HepG2 (cell line): ENCODE measurements around the gene UNC13D. TPM values are rescaled to one million over a fixed set of nuclear protein-coding genes. Genes with fewer than 3 reads are reported as not detected.

ENCODE experiments used
- ARNTL ChIP-seq: sonication (generic); formaldehyde crosslinking; IDR thresholded peaks from 2 replicates; pipeline ENCODE4 v1.4.0; 2020; ENCODE audit warnings: mild to moderate bottlenecking, missing genetic modification reagents
- FOXK2 ChIP-seq: fragments of 450-650 bp; IDR thresholded peaks from 2 replicates; pipeline ENCODE4 v1.6.1; 2016
- HNF4A ChIP-seq: sonication (generic); formaldehyde crosslinking; IDR thresholded peaks from 2 replicates; pipeline ENCODE4 v1.4.0; 2020; ENCODE audit warnings: missing genetic modification reagents
- IKZF1 ChIP-seq: fragments of 450-650 bp; IDR thresholded peaks from 2 replicates; pipeline ENCODE4 v1.7.1; 2016
- JUND ChIP-seq: sonication (generic); formaldehyde crosslinking; IDR thresholded peaks from 2 replicates; pipeline ENCODE4 v1.8.0; 2022; ENCODE audit warnings: mild to moderate bottlenecking, missing genetic modification reagents
- KDM3A ChIP-seq: IDR thresholded peaks from 2 replicates; pipeline ENCODE4 v1.6.1; 2018; ENCODE audit warnings: low read depth, missing compliant biosample characterization
- MEIS2 ChIP-seq: sonication (generic); formaldehyde crosslinking; IDR thresholded peaks from 2 replicates; pipeline ENCODE4 v1.9.0; 2021; ENCODE audit warnings: mild to moderate bottlenecking, missing genetic modification reagents
- MTA1 ChIP-seq: sonication (generic); formaldehyde crosslinking; IDR thresholded peaks from 2 replicates; pipeline ENCODE4 v1.4.0; 2020; ENCODE audit warnings: missing genetic modification reagents, mild to moderate bottlenecking, borderline replicate concordance
- NR2F2 ChIP-seq: IDR thresholded peaks from 2 replicates; pipeline ENCODE4 v1.6.1; 2012; ENCODE audit warnings: low read depth, inconsistent platforms, borderline replicate concordance
- SIX4 ChIP-seq: sonication (generic); formaldehyde crosslinking; IDR thresholded peaks from 2 replicates; pipeline ENCODE4 v1.4.0; 2020; ENCODE audit warnings: missing genetic modification reagents
- SMARCC2 ChIP-seq: fragments of 450-650 bp; IDR thresholded peaks from 2 replicates; pipeline ENCODE4 v1.6.1; 2017; ENCODE audit warnings: antibody characterized with exemption, mild to moderate bottlenecking
- SP5 ChIP-seq: IDR thresholded peaks from 2 replicates; pipeline ENCODE4 v1.6.1; 2016; ENCODE audit warnings: low read depth, borderline replicate concordance
- TAF15 ChIP-seq: fragments of 200-400 bp; formaldehyde crosslinking; IDR thresholded peaks from one replicate; pipeline ENCODE4 v1.6.1; 2018; ENCODE audit warnings: mild to moderate bottlenecking, low read depth, low read length; ENCODE audit not compliant: poor library complexity, severe bottlenecking
- TARDBP ChIP-seq: sonication (generic); formaldehyde crosslinking; IDR thresholded peaks from 2 replicates; pipeline ENCODE4 v1.8.0; 2022; ENCODE audit warnings: mild to moderate bottlenecking, missing genetic modification reagents
- TBP ChIP-seq: sonication (generic); formaldehyde crosslinking; IDR thresholded peaks from 2 replicates; pipeline ENCODE4 v1.5.0; 2020; ENCODE audit warnings: missing genetic modification reagents
- ZBTB3 ChIP-seq: sonication (generic); formaldehyde crosslinking; IDR thresholded peaks from 2 replicates; pipeline ENCODE4 v1.4.0; 2020; ENCODE audit warnings: low read depth, mild to moderate bottlenecking, moderate library complexity, missing genetic modification reagents, borderline replicate concordance
- ZBTB7B ChIP-seq: sonication (generic); formaldehyde crosslinking; IDR thresholded peaks from 2 replicates; pipeline ENCODE4 v1.4.0; 2020; ENCODE audit warnings: missing genetic modification reagents
- ZNF12 ChIP-seq: sonication (generic); formaldehyde crosslinking; IDR thresholded peaks from 2 replicates; pipeline ENCODE4 v1.5.0; 2020; ENCODE audit warnings: missing genetic modification reagents
- ZNF333 ChIP-seq: sonication (generic); formaldehyde crosslinking; IDR thresholded peaks from 2 replicates; pipeline ENCODE4 v1.4.0; 2020; ENCODE audit warnings: mild to moderate bottlenecking, missing genetic modification reagents, borderline replicate concordance
- ZNF430 ChIP-seq: sonication (generic); formaldehyde crosslinking; IDR thresholded peaks from 2 replicates; pipeline ENCODE4 v1.9.0; 2021; ENCODE audit warnings: mild to moderate bottlenecking, missing genetic modification reagents
- ZNF501 ChIP-seq: sonication (generic); formaldehyde crosslinking; IDR thresholded peaks from 2 replicates; pipeline ENCODE4 v1.5.1; 2020; ENCODE audit warnings: mild to moderate bottlenecking, moderate library complexity, missing genetic modification reagents
- ZNF558 ChIP-seq: sonication (generic); formaldehyde crosslinking; IDR thresholded peaks from 2 replicates; pipeline ENCODE4 v1.9.0; 2022; ENCODE audit warnings: mild to moderate bottlenecking, missing genetic modification reagents, borderline replicate concordance
- ZNF614 ChIP-seq: IDR thresholded peaks from 2 replicates; pipeline ENCODE4 v1.6.1; 2018; ENCODE audit warnings: missing biosample characterization, missing genetic modification reagents, inconsistent platforms, borderline replicate concordance
- ZNF724P ChIP-seq: sonication (generic); formaldehyde crosslinking; IDR thresholded peaks from 2 replicates; pipeline ENCODE4 v1.8.0; 2022; ENCODE audit warnings: missing genetic modification reagents, borderline replicate concordance
- ZNF766 ChIP-seq: sonication (generic); formaldehyde crosslinking; IDR thresholded peaks from 2 replicates; pipeline ENCODE4 v1.5.0; 2020; ENCODE audit warnings: missing genetic modification reagents, borderline replicate concordance
- ZNF878 ChIP-seq: sonication (generic); formaldehyde crosslinking; IDR thresholded peaks from 2 replicates; pipeline ENCODE4 v1.8.1; 2023; ENCODE audit warnings: mild to moderate bottlenecking, missing genetic modification reagents, moderate library complexity
- ZNF891 ChIP-seq: sonication (generic); formaldehyde crosslinking; IDR thresholded peaks from 2 replicates; pipeline ENCODE4 v1.5.0; 2020; ENCODE audit warnings: mild to moderate bottlenecking, missing genetic modification reagents
- polyA plus RNA-seq, 8 experiments: library from polyadenylated mRNA; depleted of rRNA in 3 of 8; stranded (reverse) in 7 of 8; unstranded in 1 of 8; fragments of >200 nt; fragmentation: Illumina TruSeq in 4 of 8; extraction: Trizol in 4 of 8; gene quantifications; 2 replicates each; pipeline versions ENCODE4 v1.2.1 to v1.2.3, GENCODE V29; 2011 to 2016; ENCODE audit warnings: low read depth in 4 of 8, missing spikeins in 1 of 8, mixed read lengths in 1 of 8; ENCODE audit not compliant: insufficient read depth in 1 of 8
- total RNA-seq, 5 experiments: library from RNA; depleted of rRNA; stranded (reverse); fragments of >200 nt; fragmentation: Illumina TruSeq; extraction: Trizol; gene quantifications; 2 replicates each; pipeline ENCODE4 v1.2.3, GENCODE V29; 2016; ENCODE audit warnings: low read depth in 1 of 5
- TF ChIP-seq, protein P1 (sequence below): sonication (generic); formaldehyde crosslinking; IDR thresholded peaks from 2 replicates; pipeline ENCODE4 v1.5.1; 2020; ENCODE audit warnings: mild to moderate bottlenecking, missing genetic modification reagents, moderate library complexity
- TF ChIP-seq, protein P2 (sequence below): sonication (generic); formaldehyde crosslinking; IDR thresholded peaks from 2 replicates; pipeline ENCODE4 v1.5.1; 2020; ENCODE audit warnings: missing genetic modification reagents, mild to moderate bottlenecking, borderline replicate concordance
- TF ChIP-seq, protein P3 (sequence below): sonication (generic); formaldehyde crosslinking; IDR thresholded peaks from 2 replicates; pipeline ENCODE4 v1.4.0; 2020; ENCODE audit warnings: missing genetic modification reagents
- TF ChIP-seq, protein P4 (sequence below): sonication (generic); formaldehyde crosslinking; IDR thresholded peaks from 2 replicates; pipeline ENCODE4 v1.8.1; 2023; ENCODE audit warnings: missing genetic modification reagents, mild to moderate bottlenecking, borderline replicate concordance

UNC13D gene
- total and polyA plus RNA-seq, 2 of the 13 experiments (the other 11 are each of a cell fraction or from before 2014, with no cell fraction given), result 29.7 to 42.7 TPM

DNA sequence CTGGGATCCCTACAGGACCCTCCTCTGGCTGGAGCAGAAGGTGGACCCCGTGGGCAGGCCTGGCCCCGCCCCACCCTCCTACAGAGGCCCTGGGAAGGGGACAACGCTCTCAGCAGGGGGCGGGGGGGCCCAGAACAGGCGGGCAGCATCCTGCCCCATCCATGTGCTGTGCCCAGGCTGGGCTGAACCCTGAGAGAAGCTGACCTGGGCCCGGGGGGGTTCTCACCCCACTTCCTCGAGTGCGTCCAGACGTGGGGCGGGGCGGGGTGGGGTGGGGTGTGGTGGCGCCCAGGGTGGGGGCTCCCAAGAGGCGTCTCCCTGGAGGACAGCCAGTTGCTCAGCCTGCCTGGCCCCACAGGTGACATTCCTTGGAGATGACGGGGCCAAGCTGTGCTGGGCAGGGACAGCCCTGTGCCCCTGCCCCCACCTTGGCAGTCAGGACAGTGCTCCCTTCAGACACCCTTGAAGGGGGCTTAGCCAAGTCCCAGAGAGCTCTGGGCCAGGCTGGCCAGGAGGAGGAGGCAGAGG lies 390 bp upstream of the UNC13D start (continued):
- TF ChIP-seq, protein P1, sequence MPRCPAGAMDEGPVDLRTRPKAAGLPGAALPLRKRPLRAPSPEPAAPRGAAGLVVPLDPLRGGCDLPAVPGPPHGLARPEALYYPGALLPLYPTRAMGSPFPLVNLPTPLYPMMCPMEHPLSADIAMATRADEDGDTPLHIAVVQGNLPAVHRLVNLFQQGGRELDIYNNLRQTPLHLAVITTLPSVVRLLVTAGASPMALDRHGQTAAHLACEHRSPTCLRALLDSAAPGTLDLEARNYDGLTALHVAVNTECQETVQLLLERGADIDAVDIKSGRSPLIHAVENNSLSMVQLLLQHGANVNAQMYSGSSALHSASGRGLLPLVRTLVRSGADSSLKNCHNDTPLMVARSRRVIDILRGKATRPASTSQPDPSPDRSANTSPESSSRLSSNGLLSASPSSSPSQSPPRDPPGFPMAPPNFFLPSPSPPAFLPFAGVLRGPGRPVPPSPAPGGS (CRISPR knock-in tag), result no peak
- TF ChIP-seq ZNF891 (no peak), TARDBP (CRISPR knock-in tag) (peak; percentile 59; the same call in 1 of the 2 replicates), SMARCC2 (no peak), ZNF333 (no peak), MTA1 (CRISPR knock-in tag) (no peak; the same call in 1 of the 2 replicates), ZNF12 (CRISPR knock-in tag) (peak; percentile 36; the same call in 1 of the 2 replicates), ZBTB3 (CRISPR knock-in tag) (0 out of 2 replicates have a peak, but pooled peaks have one; percentile 46), FOXK2 (no peak), ZNF614 (CRISPR knock-in tag) (no peak), ZNF558 (no peak), ZNF430 (0 out of 2 replicates have a peak, but pooled peaks have one; percentile 28), HNF4A (CRISPR knock-in tag) (no peak), ZNF878 (CRISPR knock-in tag) (no peak), ZNF501 (CRISPR knock-in tag) (no peak), NR2F2 (no peak), ARNTL (CRISPR knock-in tag) (0 out of 2 replicates have a peak, but pooled peaks have one; percentile 20), MEIS2 (CRISPR knock-in tag) (0 out of 2 replicates have a peak, but pooled peaks have one; percentile 15), ZNF766 (CRISPR knock-in tag) (no peak), TAF15 (no peak), ZBTB7B (CRISPR knock-in tag) (no peak), SP5 (CRISPR knock-in tag) (no peak), IKZF1 (no peak), TBP (no peak), JUND (CRISPR knock-in tag) (0 out of 2 replicates have a peak, but pooled peaks have one; percentile 5), SIX4 (no peak), KDM3A (CRISPR knock-in tag) (no peak), ZNF724P (CRISPR knock-in tag) (no peak)
- TF ChIP-seq, protein P2, sequence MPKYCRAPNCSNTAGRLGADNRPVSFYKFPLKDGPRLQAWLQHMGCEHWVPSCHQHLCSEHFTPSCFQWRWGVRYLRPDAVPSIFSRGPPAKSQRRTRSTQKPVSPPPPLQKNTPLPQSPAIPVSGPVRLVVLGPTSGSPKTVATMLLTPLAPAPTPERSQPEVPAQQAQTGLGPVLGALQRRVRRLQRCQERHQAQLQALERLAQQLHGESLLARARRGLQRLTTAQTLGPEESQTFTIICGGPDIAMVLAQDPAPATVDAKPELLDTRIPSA (CRISPR knock-in tag), result no peak
- TF ChIP-seq, protein P3, sequence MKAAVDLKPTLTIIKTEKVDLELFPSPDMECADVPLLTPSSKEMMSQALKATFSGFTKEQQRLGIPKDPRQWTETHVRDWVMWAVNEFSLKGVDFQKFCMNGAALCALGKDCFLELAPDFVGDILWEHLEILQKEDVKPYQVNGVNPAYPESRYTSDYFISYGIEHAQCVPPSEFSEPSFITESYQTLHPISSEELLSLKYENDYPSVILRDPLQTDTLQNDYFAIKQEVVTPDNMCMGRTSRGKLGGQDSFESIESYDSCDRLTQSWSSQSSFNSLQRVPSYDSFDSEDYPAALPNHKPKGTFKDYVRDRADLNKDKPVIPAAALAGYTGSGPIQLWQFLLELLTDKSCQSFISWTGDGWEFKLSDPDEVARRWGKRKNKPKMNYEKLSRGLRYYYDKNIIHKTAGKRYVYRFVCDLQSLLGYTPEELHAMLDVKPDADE, result no peak
- TF ChIP-seq, protein P4, sequence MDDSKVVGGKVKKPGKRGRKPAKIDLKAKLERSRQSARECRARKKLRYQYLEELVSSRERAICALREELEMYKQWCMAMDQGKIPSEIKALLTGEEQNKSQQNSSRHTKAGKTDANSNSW (CRISPR knock-in tag), result peak; percentile 28; the same call in 1 of the 2 replicates
